Activated CD8-positive, alpha-beta T cell treated with anti-CD3 and anti-CD28 coated beads for 36 hours (primary cell): ENCODE data around the gene TMEM232. TPM values are rescaled to one million over a fixed set of nuclear protein-coding genes. Genes with fewer than 3 reads are reported as not detected.
"Not testable (repeated sequence)": the region's sequence is repeated elsewhere in the genome, so short reads cannot be mapped to it uniquely, and the experiment has no call there.

Experiments used
- ATAC-seq: fragments of 200-7000 bp; cut with Tn5 transposase; one replicate; pipeline ENCODE4 v1.10.0; 2021; ENCODE audit warnings: mild to moderate bottlenecking, moderate library complexity
- CTCF ChIA-PET: fragments of 350-600 bp; sonication (Branson Sonifier 250); formaldehyde crosslinking; loops from one replicate; lab custom pipeline; 2021; ENCODE audit warnings: antibody characterized with exemption; lab: Charles Lee
- POLR2A ChIA-PET: fragments of 350-600 bp; sonication (Branson Sonifier 250); formaldehyde crosslinking; loops from one replicate; lab custom pipeline; 2021; ENCODE audit warnings: antibody characterized with exemption; lab: Charles Lee
- DNase-seq: peaks from one replicate; pipeline ENCODE4 v3.0.0-alpha.2; 2020
- H3K27ac Mint-ChIP-seq: one replicate; pipeline ENCODE4 v1.8.0; 2021; ENCODE audit warnings: mild to moderate bottlenecking, mixed read lengths
- H3K27me3 Mint-ChIP-seq: one replicate; pipeline ENCODE4 v1.8.0; 2021; ENCODE audit warnings: mixed read lengths
- H3K36me3 Mint-ChIP-seq: one replicate; pipeline ENCODE4 v1.8.0; 2021; ENCODE audit warnings: low read depth, mixed read lengths
- H3K4me1 Mint-ChIP-seq: one replicate; pipeline ENCODE4 v1.8.0; 2021; ENCODE audit warnings: low read depth, mixed read lengths
- H3K4me3 Mint-ChIP-seq: one replicate; pipeline ENCODE4 v1.8.0; 2021; ENCODE audit warnings: mild to moderate bottlenecking, moderate library complexity, mixed read lengths
- H3K9me3 Mint-ChIP-seq: one replicate; pipeline ENCODE4 v1.8.0; 2021; ENCODE audit warnings: mixed read lengths
- CTCF ChIP-seq: fragments of 200-600 bp; IDR thresholded peaks from one replicate; pipeline ENCODE4 v1.8.0; 2022; ENCODE audit warnings: antibody characterized with exemption, mild to moderate bottlenecking
- intact Hi-C: fragments of 100-400 bp; cut with micrococcal nuclease; formaldehyde crosslinking; loops from one replicate; pipeline ENCODE4 v1.10.0; 2022
- total RNA-seq, 2 experiments: library from RNA; stranded (reverse); gene quantifications; one replicate each; pipeline ENCODE4 v1.2.3, GENCODE V29; 2021

The TMEM232 gene
- total RNA-seq, 2 experiments from 2014 or later = 0.27 to 0.49 TPM

GRCh38 chr5:110544603-110545002 is 181.9 kb downstream of the TMEM232 start:
- no peak for TF ChIP-seq CTCF
- ATAC-seq (no peak), DNase-seq (no peak)
- H3K9me3 Mint-ChIP-seq = no peaks in the 10 kb centered on the region
- intact Hi-C loops = no loop called here
- H3K4me3 Mint-ChIP-seq = no peak overlapping the region
- H3K27me3 Mint-ChIP-seq = peaks cover 5% of the 10 kb centered on the region
- H3K4me1 Mint-ChIP-seq = no peaks in the 10 kb centered on the region
- no peaks in the 10 kb centered on the region for H3K36me3 Mint-ChIP-seq
- no peak overlapping the region for H3K27ac Mint-ChIP-seq
- CTCF ChIA-PET = no interaction called here
- POLR2A ChIA-PET = no interaction called here

GRCh38 chr5:110542949-110543348 is 183.5 kb downstream of the TMEM232 start:
- no peak for ATAC-seq
- no peak overlapping the region for H3K4me3 Mint-ChIP-seq
- CTCF ChIA-PET = no interaction called here
- no peak overlapping the region for H3K27ac Mint-ChIP-seq
- DNase-seq = no peak
- no peaks in the 10 kb centered on the region for H3K9me3 Mint-ChIP-seq
- no peak for TF ChIP-seq CTCF
- POLR2A ChIA-PET = no interaction called here
- H3K27me3 Mint-ChIP-seq = peaks cover 5% of the 10 kb centered on the region
- H3K36me3 Mint-ChIP-seq = no peaks in the 10 kb centered on the region
- no peaks in the 10 kb centered on the region for H3K4me1 Mint-ChIP-seq
- intact Hi-C loops = no loop called here

DNA sequence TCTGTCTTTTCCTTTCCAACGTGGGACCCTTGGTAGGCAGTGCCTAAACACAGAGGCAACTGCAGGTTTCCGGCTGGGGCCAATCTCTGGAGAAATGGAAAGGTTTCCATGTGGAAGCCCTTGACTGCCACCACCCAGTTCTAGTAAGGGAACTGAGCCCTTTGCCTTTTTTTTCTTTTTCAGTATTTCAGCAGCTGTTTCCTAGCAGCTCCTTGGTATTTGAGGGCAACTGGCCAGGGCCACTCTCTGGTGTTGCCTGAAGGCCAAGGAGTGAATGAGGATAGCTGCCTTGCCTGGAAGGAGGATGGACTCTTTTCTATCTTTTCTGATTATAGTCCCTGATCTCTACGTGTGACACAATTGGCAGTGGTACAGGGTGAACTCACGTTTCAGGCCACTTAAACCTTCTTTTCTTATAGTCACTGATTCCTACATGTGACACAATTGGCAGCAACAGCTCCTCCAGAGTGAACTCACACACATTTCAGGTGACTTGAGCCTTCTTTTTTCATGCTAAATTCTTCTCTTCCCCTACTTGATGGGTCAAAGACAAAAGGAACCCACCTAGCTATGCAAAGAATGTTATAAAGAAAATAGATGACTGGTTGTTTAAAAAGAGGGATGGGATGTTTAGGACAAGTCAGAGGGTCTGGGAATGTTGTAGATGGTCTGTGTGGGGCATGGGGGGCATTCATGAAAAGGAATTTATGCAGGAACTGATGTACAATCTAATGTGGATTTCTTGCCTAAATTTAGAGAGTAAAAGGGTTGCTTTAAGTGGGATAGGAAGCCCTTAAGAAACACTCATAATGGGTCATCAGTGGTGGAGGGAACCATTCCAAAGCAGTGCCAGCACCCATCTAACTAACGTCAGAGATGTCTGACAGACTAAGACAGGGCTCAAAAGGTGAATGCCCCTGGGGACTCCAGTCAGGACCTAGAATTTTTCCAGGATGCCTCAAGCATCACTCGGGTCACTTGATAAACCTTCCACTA is 190.1 kb downstream of the TMEM232 start:
- TF ChIP-seq CTCF = no peak
- POLR2A ChIA-PET = no interaction called here
- CTCF ChIA-PET = no interaction called here
- H3K36me3 Mint-ChIP-seq = no peaks in the 10 kb centered on the region
- no peaks in the 10 kb centered on the region for H3K4me1 Mint-ChIP-seq
- DNase-seq (no peak), ATAC-seq (no peak)
- H3K27me3 Mint-ChIP-seq = no peaks in the 10 kb centered on the region
- intact Hi-C loops = no loop called here
- no peak overlapping the region for H3K27ac Mint-ChIP-seq
- no peaks in the 10 kb centered on the region for H3K9me3 Mint-ChIP-seq
- no peak overlapping the region for H3K4me3 Mint-ChIP-seq

DNA sequence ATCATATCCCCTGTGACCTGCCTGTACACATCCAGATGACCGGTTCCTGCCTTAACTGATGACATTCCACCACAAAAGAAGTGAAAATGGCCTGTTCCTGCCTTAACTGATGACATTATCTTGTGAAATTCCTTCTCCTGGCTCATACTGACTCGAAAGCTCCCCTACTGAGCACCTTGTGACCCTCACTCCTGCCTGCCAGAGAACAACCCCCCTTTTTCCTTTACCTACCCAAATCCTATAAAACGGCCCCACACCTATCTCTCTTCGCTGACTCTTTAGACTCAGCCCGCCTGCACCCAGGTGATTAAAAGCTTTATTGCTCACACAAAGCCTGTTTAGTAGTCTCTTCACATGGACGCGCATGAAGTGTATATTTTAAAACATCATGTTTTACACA is 191.3 kb downstream of the TMEM232 start:
- DNase-seq, CTCF ChIA-PET, intact Hi-C loops, H3K4me3 Mint-ChIP-seq, H3K4me1 Mint-ChIP-seq, H3K27me3 Mint-ChIP-seq, H3K9me3 Mint-ChIP-seq, H3K36me3 Mint-ChIP-seq, POLR2A ChIA-PET, ATAC-seq, H3K27ac Mint-ChIP-seq: not testable (repeated sequence)

DNA sequence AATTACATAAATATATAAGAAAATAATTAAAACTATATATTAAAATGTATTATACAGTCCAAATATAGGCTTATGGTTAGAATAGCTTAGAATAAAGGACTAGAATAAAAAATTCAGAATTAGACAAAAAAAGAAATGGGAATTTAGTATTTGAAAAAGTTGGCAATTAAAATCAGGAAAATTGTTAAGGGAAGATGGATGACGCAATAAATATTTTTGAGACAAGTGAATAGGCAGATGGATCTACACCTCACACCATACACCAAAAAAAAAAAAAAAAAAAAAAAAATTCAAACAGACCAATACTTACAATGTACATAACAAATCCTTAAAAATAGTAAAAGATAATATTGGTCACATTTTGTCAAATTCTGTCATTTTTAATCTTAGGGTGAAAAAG is 200.7 kb downstream of the TMEM232 start:
- TF ChIP-seq CTCF = no peak
- H3K36me3 Mint-ChIP-seq = no peaks in the 10 kb centered on the region
- ChIA-PET POLR2A (no interaction called here), CTCF (no interaction called here)
- no peaks in the 10 kb centered on the region for H3K9me3 Mint-ChIP-seq
- H3K27me3 Mint-ChIP-seq = no peaks in the 10 kb centered on the region
- no peaks in the 10 kb centered on the region for H3K4me1 Mint-ChIP-seq
- DNase-seq = no peak
- no peak for ATAC-seq
- intact Hi-C loops = no loop called here
- H3K4me3 Mint-ChIP-seq = no peak overlapping the region
- H3K27ac Mint-ChIP-seq = no peak overlapping the region
